Measurements from ENCODE around the gene GNB1L. TPM values are rescaled to one million over a fixed set of nuclear protein-coding genes. Genes with fewer than 3 reads are reported as not detected.

GNB1L gene
- total and polyA plus RNA-seq, 9 of the 15 experiments (the other 6 are each of a cell fraction or from before 2014, with no cell fraction given) = 0.56 to 50.5 (median 10.2) TPM

DNA sequence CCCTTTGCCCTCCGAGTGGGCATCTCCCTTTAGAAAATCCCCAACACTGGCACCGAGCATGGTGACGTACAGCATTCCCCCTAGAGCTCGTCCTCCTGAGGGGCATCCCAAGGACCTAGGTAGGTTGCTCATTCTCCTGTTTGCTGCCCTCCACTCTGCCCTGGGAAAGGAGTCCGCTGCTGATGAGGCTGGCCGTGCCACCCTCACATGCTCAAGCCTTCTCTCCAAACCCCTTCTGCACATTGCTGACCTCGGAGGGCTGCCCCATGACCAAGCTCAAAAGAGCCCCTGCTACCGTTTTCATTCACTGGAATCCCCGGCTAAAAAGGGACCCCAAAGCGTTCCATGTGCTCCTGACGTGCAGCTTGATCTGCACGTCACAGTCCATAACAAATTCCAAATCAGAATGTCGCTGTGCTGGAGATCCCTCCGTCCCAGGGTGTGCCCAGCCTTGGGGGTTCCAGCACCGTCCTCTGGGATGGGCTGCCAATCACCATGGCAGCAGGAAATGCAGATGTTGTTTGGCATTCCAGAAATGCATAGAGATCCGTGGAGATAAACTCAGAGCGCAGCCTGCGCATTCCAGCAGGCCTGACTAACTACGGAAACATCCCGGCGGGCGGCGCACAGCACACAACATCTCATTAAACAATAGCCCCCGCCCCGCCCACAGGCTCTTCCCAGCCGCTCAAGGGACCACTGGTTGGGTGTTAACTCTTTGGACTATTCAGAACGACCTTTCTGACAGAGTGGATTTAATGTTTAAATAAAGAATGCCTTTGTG lies 26.3 kb upstream of the GNB1L start (continued):
- TF ChIP-seq, protein P1, sequence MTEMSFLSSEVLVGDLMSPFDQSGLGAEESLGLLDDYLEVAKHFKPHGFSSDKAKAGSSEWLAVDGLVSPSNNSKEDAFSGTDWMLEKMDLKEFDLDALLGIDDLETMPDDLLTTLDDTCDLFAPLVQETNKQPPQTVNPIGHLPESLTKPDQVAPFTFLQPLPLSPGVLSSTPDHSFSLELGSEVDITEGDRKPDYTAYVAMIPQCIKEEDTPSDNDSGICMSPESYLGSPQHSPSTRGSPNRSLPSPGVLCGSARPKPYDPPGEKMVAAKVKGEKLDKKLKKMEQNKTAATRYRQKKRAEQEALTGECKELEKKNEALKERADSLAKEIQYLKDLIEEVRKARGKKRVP (CRISPR knock-in tag; IDR thresholded peaks at IDR 0.05) = no peak
- no peak for TF ChIP-seq TAF9B (IDR thresholded peaks at IDR 0.05; ENCODE audit: partially characterized antibody)
- no peak for TF ChIP-seq TAL1 (IDR thresholded peaks at IDR 0.05)
- no peak for TF ChIP-seq MNT (conservative IDR thresholded peaks at IDR 0.05)
- no peak for TF ChIP-seq ERF (CRISPR knock-in tag; IDR thresholded peaks at IDR 0.05)
- TF ChIP-seq ZBED1 (IDR thresholded peaks at IDR 0.05) = no peak
- TF ChIP-seq STAT5A (IDR thresholded peaks at IDR 0.05; ENCODE audit: borderline replicate concordance, low read length) = no peak
- no peak for TF ChIP-seq ZNF347 (CRISPR knock-in tag; IDR thresholded peaks at IDR 0.05; ENCODE audit: low read depth)
- TF ChIP-seq BRD4 (IDR thresholded peaks at IDR 0.05) = no peak
- TF ChIP-seq KDM2B (CRISPR knock-in tag; IDR thresholded peaks at IDR 0.05) = no peak
- no peak for TF ChIP-seq ZNF785 (CRISPR knock-in tag; IDR thresholded peaks at IDR 0.05)
- TF ChIP-seq MCM2 (IDR thresholded peaks at IDR 0.05; ENCODE audit: low read depth) = no peak
- peak in 1 of 3 experiments; percentile 14 for TF ChIP-seq YY1 (IDR thresholded peaks at IDR 0.05; ENCODE audit: borderline replicate concordance in 1 of 3, control insufficient read depth in 1 of 3, extremely low read depth in 1 of 3, insufficient read depth in 3 of 3, insufficient read length in 1 of 3, insufficient replicate concordance in 2 of 3, low read depth in 1 of 3, low read length in 2 of 3)
- TF ChIP-seq ZBTB5 (IDR thresholded peaks at IDR 0.05) = no peak
- no peak for TF ChIP-seq WHSC1 (IDR thresholded peaks at IDR 0.05; ENCODE audit: low read length)
- no peak for TF ChIP-seq BACH1 (tag; IDR thresholded peaks at IDR 0.05)
- no peak for TF ChIP-seq MXD1 (CRISPR knock-in tag; IDR thresholded peaks at IDR 0.05; ENCODE audit: borderline replicate concordance, poor library complexity, severe bottlenecking)
- TF ChIP-seq, protein P2, sequence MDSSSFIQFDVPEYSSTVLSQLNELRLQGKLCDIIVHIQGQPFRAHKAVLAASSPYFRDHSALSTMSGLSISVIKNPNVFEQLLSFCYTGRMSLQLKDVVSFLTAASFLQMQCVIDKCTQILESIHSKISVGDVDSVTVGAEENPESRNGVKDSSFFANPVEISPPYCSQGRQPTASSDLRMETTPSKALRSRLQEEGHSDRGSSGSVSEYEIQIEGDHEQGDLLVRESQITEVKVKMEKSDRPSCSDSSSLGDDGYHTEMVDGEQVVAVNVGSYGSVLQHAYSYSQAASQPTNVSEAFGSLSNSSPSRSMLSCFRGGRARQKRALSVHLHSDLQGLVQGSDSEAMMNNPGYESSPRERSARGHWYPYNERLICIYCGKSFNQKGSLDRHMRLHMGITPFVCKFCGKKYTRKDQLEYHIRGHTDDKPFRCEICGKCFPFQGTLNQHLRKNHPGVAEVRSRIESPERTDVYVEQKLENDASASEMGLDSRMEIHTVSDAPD (CRISPR knock-in tag; IDR thresholded peaks at IDR 0.05) = no peak
- TF ChIP-seq ZNF165 (CRISPR knock-in tag; IDR thresholded peaks at IDR 0.05; ENCODE audit: borderline replicate concordance) = no peak
- TF ChIP-seq CBX1 (IDR thresholded peaks at IDR 0.05; ENCODE audit: low read depth) = no peak
- TF ChIP-seq ZNF589 (CRISPR knock-in tag; IDR thresholded peaks at IDR 0.05; ENCODE audit: low read depth) = no peak
- TF ChIP-seq ZNF76 (CRISPR knock-in tag; IDR thresholded peaks at IDR 0.05; ENCODE audit: borderline replicate concordance) = no peak
